Muscle layer of colon (tissue), 2 donors: ENCODE data around the gene OR11A1.

Source experiments
- H3K27ac ChIP-seq: one replicate; pipeline ENCODE4 v1.7.0; 2013; ENCODE audit warnings: low read depth, mild to moderate bottlenecking, low read length, moderate library complexity
- H3K27me3 ChIP-seq, 2 donors: one replicate each; pipeline ENCODE4 v1.7.0; 2013; ENCODE audit warnings: low read length in 2 of 2, mild to moderate bottlenecking in 2 of 2; ENCODE audit not compliant: insufficient read depth in 2 of 2, control insufficient read depth in 1 of 2
- H3K36me3 ChIP-seq: one replicate; pipeline ENCODE4 v1.7.0; 2013; ENCODE audit warnings: mild to moderate bottlenecking, low read length; ENCODE audit not compliant: insufficient read depth
- H3K4me1 ChIP-seq: one replicate; pipeline ENCODE4 v1.7.0; 2013; ENCODE audit warnings: mild to moderate bottlenecking, low read length; ENCODE audit not compliant: insufficient read depth
- H3K4me3 ChIP-seq, 2 donors: one replicate each; pipeline ENCODE4 v1.7.0; 2013; ENCODE audit warnings: low read length in 2 of 2, low read depth in 1 of 2, mild to moderate bottlenecking in 1 of 2, moderate library complexity in 1 of 2
- H3K9ac ChIP-seq: one replicate; pipeline ENCODE4 v1.7.0; 2013; ENCODE audit warnings: low read length
- H3K9me3 ChIP-seq: one replicate; pipeline ENCODE4 v1.7.0; 2013; ENCODE audit warnings: mild to moderate bottlenecking, low read length
- donor health status: abdominal sarcoma.
- donor health status: Adenocarcinoma of cecum.

OR11A1 gene

DNA sequence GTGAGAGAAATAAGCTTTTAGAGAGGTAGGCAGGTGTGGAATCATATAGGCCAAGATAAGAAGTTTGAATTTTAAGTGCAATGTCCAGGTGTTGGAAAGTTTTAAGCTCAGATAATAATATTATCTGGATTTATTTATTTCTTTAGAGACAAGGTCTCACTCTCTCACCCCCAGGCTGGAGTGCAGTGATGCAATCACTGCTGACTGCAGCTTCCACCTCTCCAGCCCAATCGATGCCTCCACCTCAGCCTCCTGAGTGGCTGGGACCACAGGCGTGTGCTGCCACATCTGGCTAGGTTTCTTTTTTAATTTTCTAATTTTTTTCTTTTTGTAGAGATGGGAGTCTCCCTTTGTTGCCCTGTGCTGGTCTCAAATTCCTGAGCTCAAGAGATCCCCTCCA lies 36.4 kb upstream of the OR11A1 start:
- no peak overlapping the region for H3K27ac ChIP-seq
- H3K36me3 ChIP-seq, result no peaks in the 10 kb centered on the region
- no peaks in the 10 kb centered on the region for H3K9me3 ChIP-seq
- no peak overlapping the region for H3K4me3 ChIP-seq
- H3K9ac ChIP-seq, result no peak overlapping the region
- no peaks in the 10 kb centered on the region for H3K27me3 ChIP-seq
- no peaks in the 10 kb centered on the region for H3K4me1 ChIP-seq

DNA sequence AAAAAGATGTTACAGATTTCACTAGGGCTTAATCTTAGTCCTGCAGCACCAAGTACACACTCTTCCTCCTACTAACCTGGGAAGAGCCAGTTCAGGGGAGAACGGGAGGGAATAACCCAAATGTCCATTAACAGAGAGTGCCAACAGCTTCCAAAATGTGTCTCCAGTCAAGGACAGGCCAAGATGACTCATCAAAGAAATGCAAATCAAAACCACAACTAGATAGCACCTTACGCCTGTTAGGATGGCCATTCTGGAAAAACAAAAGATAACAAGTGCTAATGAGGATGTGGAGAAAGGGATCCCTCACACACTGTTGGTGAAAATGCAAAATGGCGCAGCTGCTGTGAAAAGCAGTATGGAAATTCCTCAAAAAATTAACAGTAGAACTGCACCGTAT lies 34.7 kb upstream of the OR11A1 start:
- Histone ChIP-seq H3K27ac (no peak overlapping the region), H3K9ac (no peak overlapping the region), H3K27me3 (no peaks in the 10 kb centered on the region), H3K4me3 (no peak overlapping the region), H3K36me3 (no peaks in the 10 kb centered on the region), H3K4me1 (no peaks in the 10 kb centered on the region), H3K9me3 (no peaks in the 10 kb centered on the region)

DNA sequence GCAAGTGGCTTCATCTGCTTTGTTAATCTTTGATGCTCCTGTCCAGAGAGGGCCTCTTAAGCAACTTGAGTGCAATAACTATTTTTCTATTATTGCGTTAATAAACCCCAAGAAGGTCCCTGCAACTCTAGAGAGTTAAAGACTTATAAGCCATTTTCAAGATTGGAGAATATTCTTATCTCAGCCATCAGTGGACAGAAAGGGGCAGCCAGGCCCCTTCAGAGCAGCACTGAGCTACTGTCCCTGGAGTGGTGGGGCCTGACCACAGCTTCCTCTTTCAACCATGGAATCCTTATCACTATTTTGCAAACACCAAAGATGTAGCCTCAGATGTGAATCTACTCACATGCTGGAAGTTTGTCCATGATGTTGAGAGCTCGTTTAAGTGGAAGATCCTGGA lies 33.7 kb upstream of the OR11A1 start:
- no peaks in the 10 kb centered on the region for H3K27me3 ChIP-seq
- H3K27ac ChIP-seq, result no peak overlapping the region
- H3K4me1 ChIP-seq, result no peaks in the 10 kb centered on the region
- H3K9ac ChIP-seq, result no peak overlapping the region
- H3K4me3 ChIP-seq, result no peak overlapping the region
- no peaks in the 10 kb centered on the region for H3K36me3 ChIP-seq
- no peaks in the 10 kb centered on the region for H3K9me3 ChIP-seq

DNA sequence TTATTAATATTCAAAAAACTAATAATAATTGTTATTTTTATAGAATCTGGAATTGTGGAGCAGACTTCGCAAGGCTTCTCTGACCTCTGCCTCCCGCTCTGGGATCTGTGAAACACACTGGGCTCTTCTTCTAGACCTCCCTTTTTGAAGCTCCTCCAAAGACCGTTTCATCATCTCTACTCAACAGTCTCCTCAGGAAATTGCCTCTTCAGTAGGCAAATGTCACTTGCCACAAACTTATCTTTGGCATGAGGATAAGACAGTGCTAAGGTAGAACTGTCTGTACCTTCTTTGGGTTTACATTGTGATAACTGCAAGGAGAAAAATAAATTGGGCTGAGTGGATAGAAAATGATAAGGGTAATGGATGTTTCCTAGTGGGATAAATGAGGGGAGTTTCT lies 33.2 kb upstream of the OR11A1 start:
- H3K4me1 ChIP-seq, result no peaks in the 10 kb centered on the region
- no peak overlapping the region for H3K4me3 ChIP-seq
- H3K27ac ChIP-seq, result no peak overlapping the region
- H3K9me3 ChIP-seq, result no peaks in the 10 kb centered on the region
- H3K9ac ChIP-seq, result no peak overlapping the region
- H3K36me3 ChIP-seq, result no peaks in the 10 kb centered on the region
- H3K27me3 ChIP-seq, result no peaks in the 10 kb centered on the region

DNA sequence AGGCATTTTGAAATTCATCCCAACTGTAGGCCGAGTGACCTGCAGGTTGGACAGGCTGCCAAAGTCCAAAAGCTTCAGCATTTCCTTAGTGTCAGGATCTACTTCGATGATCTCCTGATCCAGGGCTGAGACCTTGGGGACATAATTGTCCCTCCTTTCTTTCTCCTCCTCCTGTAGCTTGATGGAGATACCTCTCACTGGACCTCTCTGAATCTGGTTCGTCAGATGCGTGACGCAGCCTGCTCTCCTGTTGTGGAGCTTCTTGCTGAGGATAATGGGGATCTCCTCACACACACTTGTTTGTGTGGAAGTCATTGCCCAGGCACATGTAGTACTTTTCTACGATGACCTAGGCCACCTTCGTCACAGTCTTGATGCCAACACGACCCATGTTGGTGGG lies 32.4 kb upstream of the OR11A1 start:
- no peaks in the 10 kb centered on the region for H3K9me3 ChIP-seq

DNA sequence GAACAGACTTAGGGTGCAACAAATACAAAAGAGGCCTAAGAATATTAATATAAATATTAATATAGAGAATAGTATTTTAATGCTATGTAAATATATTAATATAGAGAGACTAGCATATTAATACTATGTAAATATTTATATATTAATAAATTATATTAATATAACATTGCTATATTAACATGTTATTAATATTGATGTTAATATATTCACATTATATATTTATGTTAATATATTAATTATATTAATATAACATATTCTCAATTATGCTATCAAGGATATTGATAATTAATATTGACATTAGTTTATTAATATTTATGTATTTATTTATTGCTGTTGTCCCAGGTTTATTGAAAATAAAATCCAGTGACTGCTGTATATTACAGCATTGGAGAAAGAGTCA lies 32.0 kb upstream of the OR11A1 start:
- Histone ChIP-seq H3K36me3 (no peaks in the 10 kb centered on the region), H3K9me3 (no peaks in the 10 kb centered on the region), H3K9ac (no peak overlapping the region), H3K27me3 (no peaks in the 10 kb centered on the region), H3K27ac (no peak overlapping the region), H3K4me1 (no peaks in the 10 kb centered on the region), H3K4me3 (no peak overlapping the region)

More for the DNA sequence above, 32.4 kb upstream of the OR11A1 start:
- Histone ChIP-seq H3K4me1 (no peaks in the 10 kb centered on the region), H3K4me3 (no peak overlapping the region), H3K27ac (no peak overlapping the region), H3K36me3 (no peaks in the 10 kb centered on the region), H3K27me3 (no peaks in the 10 kb centered on the region), H3K9ac (no peak overlapping the region)

DNA sequence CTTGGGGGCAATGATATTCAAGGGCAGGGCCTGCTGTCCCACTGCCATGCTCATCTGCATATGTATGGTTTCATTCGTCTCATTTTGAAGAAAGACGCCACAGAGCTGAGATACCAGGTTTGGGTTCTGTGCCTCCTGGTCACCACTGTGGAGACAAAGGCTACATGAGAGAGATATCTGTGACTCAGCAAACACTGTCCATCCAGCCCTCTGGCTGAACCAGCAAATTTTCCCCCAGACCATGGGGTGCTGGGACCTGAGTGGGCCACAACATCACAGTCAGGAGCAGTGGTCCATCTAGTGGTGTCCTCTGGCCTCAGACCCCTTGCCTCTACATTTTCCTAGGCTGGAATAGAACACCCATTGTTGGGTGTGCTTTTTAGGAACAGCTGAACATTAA lies 30.8 kb upstream of the OR11A1 start, which contains the start of gene MAS1L:
TSS of gene MAS1L (minus strand) at position 297 of the 400 bp plus-strand sequence. CDS start at position 243, 54 bp downstream.
- Histone ChIP-seq H3K27ac (no peak within 1 kb of the TSS), H3K9me3 (no peaks in the 10 kb centered on the region), H3K9ac (no peak within 1 kb of the TSS)

DNA sequence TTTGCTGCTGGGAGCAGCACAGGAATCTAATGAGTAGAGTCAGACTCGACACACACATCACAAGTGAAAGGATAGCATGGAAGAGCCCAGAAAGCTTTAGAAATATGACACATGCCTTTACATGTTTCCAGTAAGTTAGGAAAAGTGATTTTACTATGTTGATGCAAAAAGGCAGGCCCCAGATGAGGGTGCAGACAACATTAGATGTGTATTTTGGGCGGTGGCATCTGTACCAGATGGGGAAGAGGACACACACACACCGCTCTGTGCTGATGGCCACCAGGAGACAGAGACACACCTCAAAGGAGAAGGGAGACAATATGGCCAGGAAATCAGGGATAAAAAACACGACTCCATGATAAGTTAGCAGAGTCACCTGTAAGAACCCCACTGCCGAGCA lies 30.3 kb upstream of the OR11A1 start:
- no peaks in the 10 kb centered on the region for H3K27me3 ChIP-seq

More for the DNA sequence above, 30.8 kb upstream of the OR11A1 start, which contains the start of gene MAS1L:
- Histone ChIP-seq H3K4me1 (no peaks in the 10 kb centered on the region), H3K36me3 (no peaks in the 10 kb centered on the region), H3K27me3 (no peaks in the 10 kb centered on the region), H3K4me3 (no peak within 1 kb of the TSS)

DNA sequence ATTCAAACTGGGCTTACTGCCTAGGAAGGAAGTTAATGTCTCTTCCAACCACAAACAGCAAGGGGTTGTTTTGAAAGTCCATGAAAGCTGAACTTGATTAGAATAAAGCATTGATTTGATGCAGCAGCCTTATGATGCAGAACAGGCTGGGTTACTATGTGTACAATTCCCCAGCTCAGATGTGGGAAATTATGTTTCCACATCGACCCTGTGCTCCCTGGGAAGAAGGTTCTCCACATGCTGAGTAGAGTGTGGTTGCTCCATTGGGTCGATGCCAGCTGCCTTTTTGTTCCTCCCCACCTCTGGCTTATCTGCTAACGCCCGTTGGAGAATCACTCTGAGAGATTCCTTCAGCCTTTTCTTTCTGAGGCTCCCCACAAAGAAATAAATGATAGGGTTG lies 29.7 kb upstream of the OR11A1 start:
- Histone ChIP-seq H3K4me3 (no peak overlapping the region), H3K4me1 (no peaks in the 10 kb centered on the region), H3K27me3 (no peaks in the 10 kb centered on the region), H3K36me3 (no peaks in the 10 kb centered on the region), H3K27ac (no peak overlapping the region), H3K9me3 (no peaks in the 10 kb centered on the region), H3K9ac (no peak overlapping the region)

More for the DNA sequence above, 30.3 kb upstream of the OR11A1 start:
- Histone ChIP-seq H3K9ac (no peak overlapping the region), H3K4me3 (no peak overlapping the region), H3K9me3 (no peaks in the 10 kb centered on the region), H3K4me1 (no peaks in the 10 kb centered on the region), H3K36me3 (no peaks in the 10 kb centered on the region), H3K27ac (no peak overlapping the region)

DNA sequence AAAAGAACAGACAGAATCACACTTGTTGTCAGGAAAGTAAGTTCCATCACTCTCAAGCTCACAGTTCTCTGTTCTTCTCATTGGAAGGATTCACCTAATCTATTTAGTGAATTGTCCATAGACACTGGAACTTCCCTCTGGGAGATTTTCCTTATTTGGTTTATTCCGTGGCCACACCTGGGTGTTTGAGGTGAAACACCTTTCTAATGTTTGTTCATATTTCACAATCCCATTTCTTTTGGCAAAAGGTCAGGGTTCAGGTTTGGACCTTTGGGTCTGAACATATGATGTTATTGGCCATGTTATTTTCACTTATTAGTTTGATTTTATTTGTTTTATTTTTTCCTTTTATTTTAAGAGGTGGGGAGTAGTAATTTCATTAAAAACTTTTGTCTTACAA lies 26.9 kb upstream of the OR11A1 start:
- H3K9ac ChIP-seq, result no peak overlapping the region
- no peaks in the 10 kb centered on the region for H3K27me3 ChIP-seq
- H3K4me1 ChIP-seq, result no peaks in the 10 kb centered on the region
- no peaks in the 10 kb centered on the region for H3K9me3 ChIP-seq
- H3K4me3 ChIP-seq, result no peak overlapping the region
- H3K27ac ChIP-seq, result no peak overlapping the region
- H3K36me3 ChIP-seq, result no peaks in the 10 kb centered on the region

DNA sequence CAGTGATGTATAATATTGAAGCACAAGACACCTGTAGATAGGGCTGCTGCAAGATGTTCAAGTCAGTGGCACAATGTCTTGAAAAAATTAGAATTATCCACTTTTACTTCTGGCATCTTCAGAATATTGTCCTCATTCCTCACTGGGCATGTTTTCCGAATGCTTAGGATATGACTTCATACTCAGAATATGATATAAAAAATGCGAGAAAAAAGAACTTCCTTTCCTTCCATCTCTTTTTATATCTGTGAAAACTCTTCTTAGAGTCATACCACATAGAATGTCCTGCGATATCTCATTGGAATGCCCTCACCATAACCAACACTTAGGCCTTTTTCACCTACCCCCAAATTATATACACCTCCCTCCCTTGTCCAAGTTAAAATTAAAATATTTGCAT lies 26.3 kb upstream of the OR11A1 start:
- Histone ChIP-seq H3K27me3 (no peaks in the 10 kb centered on the region), H3K9me3 (no peaks in the 10 kb centered on the region), H3K27ac (no peak overlapping the region), H3K4me1 (no peaks in the 10 kb centered on the region), H3K9ac (no peak overlapping the region), H3K4me3 (no peak overlapping the region), H3K36me3 (no peaks in the 10 kb centered on the region)

DNA sequence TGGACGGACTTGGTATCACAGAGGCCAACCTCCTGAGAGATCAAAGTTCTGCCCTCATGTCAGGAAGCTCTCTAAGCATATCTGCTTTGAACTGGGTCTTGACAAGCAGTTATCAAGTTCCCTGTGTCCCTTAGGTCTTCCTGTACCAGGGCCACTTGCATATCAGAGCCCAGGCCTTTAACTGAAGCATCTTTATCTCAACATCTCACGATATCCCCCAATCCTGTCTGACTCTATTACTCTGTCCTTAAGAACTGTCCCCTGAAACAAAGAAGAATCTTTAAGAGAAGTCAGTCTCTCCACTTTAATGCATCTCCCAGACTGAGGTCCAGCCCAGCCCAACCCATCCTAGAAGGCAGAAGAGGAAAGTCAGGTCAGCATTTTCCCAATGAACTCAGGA lies 22.7 kb upstream of the OR11A1 start:
- Histone ChIP-seq H3K27me3 (no peaks in the 10 kb centered on the region), H3K4me1 (no peaks in the 10 kb centered on the region), H3K9me3 (no peaks in the 10 kb centered on the region), H3K4me3 (no peak overlapping the region), H3K9ac (no peak overlapping the region), H3K36me3 (no peaks in the 10 kb centered on the region), H3K27ac (no peak overlapping the region)
